Stimulated activated CD4-positive, alpha-beta T cell treated with anti-CD3 and anti-CD28 coated beads, Interleukin-1b, Interleukin-23, amount 100 ng/mL, for 4 hours (primary cell): ENCODE measurements around the gene UBR4.
"Not testable (repeated sequence)": the region's sequence is repeated elsewhere in the genome, so short reads cannot be mapped to it uniquely, and the experiment has no call there.

Experiments used
- DNase-seq, 2 donors: peaks; one replicate each; pipeline ENCODE4 v3.0.0-alpha.2; 2020; ENCODE audit warnings: low read depth in 2 of 2

The UBR4 gene

DNA sequence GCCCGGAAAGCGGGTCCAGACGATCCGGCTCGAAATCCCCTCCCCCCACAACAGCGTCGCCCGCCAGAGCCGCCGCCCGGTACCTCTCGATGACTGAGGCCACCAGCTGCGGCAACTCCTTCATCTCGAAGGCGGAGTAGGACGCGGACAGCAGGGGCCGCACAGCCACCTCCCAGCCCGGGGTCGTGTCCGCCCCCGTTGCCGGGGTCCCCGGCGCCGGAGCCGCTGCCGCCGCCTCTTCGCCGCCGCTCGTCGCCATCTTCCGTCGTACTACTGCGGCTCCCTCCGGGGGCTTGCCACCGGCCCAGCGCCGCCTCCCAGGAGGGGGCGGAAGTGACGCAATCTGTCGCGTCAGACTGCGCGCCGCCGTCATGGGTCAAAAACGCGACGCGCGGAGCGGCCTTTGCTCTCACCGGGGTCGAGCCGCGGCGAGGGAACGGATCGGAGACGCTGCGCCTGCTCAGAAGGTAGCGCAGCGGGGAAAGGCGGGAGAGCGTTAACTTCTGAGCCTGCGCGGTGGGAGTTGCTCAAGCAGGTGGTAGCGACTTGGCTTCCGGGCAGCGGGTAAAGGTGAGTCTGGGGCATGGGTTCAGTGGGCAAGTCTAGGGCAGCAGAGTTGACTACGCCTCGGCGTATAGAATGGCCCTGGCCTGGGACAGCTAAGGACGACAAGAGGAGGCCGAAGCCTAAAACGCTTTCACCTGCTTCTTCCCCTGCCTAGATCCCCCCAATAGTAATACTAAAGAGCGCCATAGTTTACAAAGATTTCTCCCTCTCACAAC lies at the start of gene UBR4:
Gene UBR4 (minus strand): TSS at position 277 of the 782 bp plus-strand sequence. CDS start 18 bp downstream, at position 259.
- peak; percentile 93 to 96 for DNase-seq

DNA sequence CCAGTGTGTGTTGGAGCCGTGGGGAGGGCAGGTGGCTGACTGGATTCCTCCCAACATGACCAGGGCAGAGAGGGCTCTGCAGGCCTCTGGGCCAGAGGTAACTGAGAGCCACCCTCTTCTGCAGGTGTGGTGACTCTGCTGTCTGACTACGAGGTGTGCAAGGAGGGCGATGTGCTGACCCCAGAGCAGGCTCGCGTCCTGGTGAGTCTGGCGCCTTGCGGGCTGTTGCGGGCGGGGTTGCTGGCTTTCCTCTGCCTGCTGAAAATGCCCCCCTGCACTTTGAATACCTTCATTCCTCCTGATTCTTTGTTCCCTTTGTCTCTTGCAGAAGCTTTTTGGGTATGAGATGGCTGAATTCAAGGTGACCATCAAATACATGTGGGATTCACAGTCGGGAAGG lies 48.3 kb upstream of the UBR4 start:
- no peak for DNase-seq

DNA sequence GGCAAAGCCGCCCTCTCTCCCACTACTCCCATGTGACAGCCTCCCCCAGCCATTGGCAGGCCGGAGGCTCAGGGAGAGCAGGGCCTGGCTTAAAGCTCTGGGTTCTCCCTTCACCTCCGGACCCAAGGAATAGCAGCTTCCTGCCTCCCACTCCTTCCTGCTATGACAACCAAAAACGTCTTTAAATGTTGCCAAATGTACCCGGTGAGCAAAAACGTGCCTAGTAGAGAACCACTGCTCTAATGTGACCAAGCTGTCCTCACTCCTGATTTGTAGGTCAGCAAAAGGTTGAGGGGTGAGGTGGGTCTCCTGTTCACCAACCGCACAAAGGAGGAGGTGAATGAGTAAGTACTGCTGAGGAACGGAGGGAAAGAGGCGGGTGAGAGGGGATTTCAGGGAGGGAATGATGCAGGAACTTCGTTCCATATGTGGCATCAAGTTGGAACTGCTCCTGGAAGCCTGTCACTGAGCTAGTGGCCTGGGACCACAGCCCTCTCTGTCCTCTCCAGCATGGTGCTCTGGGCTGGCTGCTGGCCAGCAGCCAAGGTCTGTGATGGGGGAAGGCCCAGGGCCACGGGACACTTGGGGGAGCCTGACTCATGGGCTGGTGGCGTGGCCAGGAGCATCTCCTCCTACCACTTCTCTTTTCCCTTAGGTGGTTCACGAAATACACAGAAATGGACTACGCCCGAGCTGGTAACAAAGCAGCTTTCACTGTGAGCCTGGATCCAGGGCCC lies 47.3 kb upstream of the UBR4 start:
- DNase-seq, result no peak

DNA sequence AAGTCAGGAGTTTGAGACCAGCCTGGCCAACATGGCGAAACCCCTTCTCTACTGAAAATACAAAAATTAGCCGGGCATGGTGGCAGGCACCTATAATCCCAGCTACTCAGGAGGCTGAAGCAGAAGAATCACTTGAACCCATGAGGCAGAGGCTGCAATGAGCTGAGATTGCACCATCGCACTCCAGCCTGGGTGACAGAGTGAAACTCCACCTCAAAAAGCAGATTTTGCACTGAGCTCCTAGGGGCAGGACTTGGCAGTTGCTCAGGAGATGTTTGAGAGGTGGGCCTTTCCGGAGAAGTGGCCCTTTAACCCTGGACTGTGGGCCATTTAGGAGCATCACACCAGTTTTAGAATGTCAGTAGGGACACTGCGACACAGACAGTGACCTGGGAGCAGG lies 46.2 kb upstream of the UBR4 start:
- DNase-seq, result not testable (repeated sequence)

DNA sequence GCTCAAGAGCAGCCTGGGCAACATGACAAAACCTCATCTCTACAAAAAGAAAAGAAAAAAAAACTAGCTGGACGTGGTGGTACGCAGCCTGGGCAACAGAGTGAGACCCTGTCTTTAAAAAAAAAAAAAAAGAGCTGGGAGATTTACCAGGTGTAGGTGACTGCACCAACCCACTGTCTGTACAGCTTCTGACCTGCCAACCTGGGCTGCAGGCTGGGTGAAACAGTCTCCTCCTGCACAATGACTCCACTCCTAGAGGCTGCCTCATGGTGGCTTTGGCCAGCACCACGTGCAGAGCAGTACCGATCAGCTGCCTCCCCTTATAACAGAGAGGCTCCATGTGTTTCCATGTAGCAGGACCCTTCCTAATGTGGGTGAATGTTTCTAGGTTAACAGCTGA lies 45.2 kb upstream of the UBR4 start:
- no peak for DNase-seq

DNA sequence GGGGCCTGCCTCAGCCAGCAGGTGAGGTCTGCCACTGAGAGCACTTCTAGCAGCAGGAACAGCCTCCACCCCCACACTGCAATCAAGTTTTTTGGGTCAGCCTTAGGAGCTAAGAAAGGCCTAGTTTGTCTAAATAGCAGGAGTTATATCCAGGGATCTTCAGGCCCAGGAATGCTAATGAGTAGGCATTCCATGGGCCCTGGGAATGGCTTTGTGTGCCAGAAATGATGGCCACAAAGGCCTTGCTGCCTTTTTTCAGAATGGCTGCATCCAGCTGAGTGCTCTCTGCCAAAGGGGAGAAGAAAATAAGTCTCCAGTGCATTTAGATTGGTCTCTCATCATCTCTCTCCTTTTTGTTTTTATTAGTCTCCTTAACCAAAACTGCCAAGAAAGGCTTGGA lies 44.4 kb upstream of the UBR4 start:
- DNase-seq, result no peak

DNA sequence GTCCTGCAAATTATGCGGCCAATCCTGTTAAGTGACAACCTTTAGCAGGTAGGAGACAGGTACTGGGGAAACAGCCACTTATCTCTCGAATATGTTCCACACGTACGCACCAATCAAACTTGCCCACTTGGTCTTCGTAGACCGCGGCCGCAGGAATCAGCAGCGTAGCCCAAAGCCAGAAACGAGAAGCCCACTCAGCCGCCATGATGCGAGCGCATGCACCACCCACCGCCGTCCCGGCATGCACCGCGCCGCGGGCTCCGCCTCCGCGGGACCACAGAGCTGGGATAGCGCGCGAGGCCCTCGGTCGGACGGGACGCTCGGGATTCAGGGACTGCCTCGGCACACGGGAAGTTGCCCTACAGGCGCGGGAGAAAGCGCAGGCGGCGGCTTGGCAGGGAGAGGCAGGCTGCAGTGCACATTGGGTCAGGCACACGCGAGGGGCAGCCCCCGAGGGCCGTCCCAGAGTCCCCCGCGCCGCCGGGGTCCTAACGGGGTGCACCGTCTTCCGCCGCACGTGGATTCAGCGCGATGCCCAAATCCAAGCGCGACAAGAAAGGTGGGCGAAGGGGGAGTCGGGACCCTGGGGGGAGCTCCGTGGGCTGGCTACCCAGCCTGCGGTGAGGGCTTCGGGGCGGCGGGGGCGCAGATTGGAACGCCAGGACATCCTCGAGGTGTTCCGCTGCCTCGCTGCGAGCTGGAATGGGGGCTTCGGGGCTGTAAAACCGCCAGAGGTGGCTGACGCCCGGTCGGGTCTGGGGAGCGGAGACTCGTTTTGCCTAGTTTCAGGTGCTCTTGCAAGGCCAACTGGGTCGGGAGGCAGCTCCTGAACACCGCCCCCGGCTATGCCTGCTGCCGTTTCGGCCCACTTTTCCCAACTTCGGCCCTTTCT lies 41.5 kb upstream of the UBR4 start, which contains the start of the genes EMC1 and MRTO4:
Gene EMC1 (minus strand): TSS at position 220 of the 892 bp plus-strand sequence. CDS start 15 bp downstream, at position 205.
Gene MRTO4 (plus strand): TSS at position 501 of the 892 bp plus-strand sequence. CDS start 31 bp downstream, at position 532.
- DNase-seq, result peak; percentile 85 to 95

DNA sequence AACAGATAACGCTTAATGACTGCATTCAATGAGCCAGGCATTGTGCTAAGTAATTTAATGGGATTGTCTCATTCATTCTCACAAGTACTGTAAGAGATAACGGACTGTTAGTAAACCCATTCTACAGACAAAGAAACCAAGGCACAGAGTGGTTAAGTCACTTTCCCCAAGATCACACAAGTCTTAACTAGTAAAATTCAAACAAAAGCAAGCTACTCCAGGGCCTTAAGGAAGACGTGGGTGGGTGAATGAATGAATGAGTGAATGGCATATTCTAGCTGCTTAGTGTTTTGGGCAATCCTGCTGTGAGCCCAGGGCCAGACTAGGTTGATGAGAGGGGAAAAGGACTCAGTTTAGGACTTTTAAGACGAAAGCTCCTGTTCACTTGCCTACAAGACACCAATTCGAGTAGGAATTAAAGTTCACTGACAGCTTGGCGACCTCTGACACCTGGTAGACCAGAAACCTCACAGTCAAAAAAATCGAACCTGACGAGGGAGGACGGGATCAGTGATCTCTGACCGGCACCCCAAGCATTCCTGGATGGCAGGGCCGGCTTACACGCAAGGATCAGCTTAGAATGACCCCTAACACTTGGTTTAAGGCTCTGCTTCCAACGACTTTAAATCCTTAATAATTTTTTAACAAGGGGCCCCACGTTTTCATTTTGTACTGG lies 40.7 kb upstream of the UBR4 start:
- no peak for DNase-seq

DNA sequence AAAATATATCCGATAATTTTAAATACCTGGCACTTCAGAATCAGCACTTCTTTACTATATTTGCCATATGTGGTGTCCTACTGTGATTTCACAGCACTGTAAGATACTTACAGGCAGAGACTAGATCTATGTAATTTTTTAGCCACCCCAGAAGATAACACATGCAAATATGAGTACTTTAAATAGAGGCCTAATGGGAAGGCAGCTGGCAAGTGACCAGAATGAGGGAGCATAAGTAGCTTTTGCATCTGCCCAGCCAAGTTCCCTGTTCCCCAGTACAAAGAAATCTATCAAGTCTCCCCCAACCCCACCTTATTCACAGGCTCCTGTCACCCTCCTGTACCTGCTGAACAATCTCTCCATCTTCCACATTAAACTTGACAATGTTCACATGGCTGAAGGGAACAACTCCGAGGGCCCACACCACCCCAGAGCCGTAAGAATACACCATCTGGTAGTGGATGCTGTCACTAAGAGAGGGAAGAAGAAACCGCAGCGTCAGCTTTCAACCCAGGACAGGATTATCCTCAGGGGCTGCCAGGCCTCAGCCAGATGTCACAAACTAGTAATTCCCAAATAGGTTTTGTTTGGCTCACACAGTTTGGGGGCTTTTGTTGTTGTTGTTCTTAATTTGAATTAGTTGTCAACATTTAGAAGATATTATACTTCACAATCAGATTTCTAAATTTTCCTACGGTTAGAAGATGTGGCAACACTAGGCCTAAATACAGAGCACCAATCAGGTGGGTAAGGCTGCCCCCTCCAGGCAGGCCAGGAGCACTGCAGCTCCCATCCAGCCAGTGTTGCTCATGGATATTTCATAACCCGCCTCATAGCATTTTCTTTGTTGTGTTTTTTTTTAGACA lies 30.8 kb upstream of the UBR4 start:
- DNase-seq, result peak; percentile 62 to 68

DNA sequence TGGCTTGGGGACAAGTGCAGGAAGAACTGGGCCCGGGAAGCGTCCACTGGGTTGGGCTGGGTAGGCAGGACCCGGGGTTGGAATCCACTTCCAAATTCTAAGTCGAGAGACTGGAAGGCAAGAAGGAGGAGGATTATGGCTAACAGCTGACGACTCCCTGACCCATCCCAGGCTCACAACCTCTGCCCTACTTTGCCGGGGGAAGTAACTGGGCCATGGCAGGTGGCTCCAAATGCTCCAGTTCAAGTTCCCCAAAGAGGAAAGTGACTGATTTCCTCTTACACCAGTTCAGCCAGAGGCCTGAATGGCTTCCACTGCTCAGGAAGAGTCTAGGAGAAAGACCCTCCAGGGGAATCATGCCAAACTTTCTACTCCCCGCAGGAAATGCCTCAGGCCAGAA lies 29.8 kb upstream of the UBR4 start:
- no peak for DNase-seq

DNA sequence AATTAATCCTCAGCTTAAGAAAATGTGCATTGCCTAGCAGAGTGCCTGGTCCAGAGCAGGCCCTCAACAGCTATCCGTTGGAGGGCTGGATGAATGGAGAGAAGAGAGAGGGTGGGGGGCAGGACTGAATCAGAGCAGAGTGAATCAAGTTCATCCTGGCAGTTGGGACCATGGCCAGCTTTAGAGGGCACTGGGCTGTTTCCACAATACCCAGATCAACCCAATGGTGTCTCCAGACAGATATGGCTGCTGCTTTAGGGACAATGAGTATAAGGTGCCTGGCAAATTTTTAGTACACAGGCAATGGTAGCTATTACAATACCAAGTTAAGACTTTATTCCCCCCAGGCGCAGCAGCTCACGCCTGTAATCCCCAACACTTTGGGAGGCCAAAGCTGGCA lies 24.2 kb upstream of the UBR4 start:
- no peak for DNase-seq

DNA sequence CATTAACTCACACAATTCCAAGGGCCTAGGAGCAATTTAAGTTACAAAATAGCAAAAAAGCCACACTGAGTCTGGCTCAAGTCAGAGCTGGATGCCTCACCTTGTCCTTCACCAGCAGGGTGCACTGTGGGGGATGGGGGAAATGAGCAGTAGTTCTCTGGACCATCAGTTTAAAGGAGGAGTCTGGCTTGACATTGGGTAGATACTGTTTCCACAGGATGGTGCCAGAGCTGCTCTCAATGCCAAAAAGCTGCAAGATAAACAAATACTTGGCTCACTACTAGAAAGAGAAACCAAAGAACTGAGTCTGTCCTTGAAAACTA lies 22.4 kb upstream of the UBR4 start:
- DNase-seq, result no peak

DNA sequence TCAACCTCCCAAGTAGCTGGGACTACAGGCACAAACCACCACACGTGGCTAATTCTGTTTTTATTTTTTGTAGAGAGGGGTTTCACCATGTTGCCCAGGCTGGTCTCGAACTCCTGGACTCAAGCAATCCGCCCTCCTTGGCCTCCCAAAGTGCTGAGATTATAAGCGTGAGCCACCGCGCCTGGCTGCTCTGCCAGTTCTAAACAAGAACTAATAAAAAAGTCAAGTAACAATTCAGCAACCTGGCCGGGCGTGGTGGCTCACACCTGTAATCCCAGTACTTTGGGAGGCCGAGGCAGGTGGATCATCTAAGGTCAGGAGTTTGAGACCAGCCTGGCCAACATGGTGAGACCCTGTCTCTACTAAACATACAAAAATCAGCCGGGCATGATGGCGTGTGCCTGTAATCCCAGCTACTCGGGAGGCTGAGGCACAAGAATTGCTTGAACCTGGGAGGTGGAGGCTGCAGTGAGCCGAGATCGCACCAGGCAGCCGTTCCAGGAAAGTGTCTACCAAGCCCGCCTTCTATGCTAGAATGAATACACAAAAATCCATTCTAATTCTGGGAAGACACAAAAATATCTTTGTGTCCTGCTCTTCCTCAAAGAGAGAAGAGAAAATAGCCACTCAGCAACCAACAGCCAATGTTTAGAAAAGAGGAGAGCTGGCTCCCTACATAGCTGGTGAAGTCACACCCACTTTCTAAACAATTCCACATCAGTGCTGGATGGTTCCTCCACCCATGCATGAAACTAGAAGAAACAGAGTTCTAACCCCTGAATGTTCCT lies 21.9 kb upstream of the UBR4 start:
- DNase-seq, result not testable (repeated sequence)

DNA sequence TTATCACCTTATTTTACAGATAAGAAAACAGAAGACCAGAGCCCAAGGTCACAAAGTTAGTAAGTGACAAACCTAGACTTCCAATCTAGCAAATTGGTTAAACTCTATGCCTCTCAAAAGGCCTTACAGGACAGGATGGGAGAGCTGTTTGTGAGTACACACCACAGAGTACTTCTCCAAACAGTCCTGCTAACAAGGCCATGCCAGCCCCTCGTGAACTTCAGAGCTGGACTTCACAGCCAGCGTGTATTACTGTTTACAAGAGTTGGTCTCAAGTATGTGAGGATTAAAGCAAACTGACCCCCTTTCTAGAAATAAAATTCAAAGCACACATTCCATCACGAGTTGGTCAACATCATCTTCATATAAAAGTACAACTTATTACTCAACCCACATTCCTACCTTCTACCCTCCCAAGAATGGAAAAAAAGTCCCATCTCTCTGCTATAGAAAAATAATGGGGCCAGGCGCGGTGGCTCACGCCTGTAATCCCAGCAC lies 19.8 kb upstream of the UBR4 start:
- DNase-seq, result no peak

DNA sequence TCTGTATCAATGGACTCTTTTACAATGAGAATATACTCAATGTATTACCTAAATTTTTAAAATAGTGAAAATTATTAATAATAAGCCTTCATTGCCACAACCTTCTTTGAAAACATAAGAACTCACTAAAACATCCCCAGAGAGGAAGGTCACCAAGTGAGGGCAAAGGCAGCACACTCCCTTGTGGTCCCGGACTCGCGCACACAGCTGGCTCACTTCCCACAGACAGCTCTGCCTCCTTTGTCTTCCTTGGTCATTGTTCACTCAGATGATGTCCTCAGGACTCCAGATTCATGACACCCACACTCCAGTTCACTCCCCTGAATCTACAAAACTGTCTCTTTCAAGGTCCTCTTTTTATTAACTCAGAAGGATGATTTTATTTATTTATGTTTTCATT lies 19.2 kb upstream of the UBR4 start:
- no peak for DNase-seq

DNA sequence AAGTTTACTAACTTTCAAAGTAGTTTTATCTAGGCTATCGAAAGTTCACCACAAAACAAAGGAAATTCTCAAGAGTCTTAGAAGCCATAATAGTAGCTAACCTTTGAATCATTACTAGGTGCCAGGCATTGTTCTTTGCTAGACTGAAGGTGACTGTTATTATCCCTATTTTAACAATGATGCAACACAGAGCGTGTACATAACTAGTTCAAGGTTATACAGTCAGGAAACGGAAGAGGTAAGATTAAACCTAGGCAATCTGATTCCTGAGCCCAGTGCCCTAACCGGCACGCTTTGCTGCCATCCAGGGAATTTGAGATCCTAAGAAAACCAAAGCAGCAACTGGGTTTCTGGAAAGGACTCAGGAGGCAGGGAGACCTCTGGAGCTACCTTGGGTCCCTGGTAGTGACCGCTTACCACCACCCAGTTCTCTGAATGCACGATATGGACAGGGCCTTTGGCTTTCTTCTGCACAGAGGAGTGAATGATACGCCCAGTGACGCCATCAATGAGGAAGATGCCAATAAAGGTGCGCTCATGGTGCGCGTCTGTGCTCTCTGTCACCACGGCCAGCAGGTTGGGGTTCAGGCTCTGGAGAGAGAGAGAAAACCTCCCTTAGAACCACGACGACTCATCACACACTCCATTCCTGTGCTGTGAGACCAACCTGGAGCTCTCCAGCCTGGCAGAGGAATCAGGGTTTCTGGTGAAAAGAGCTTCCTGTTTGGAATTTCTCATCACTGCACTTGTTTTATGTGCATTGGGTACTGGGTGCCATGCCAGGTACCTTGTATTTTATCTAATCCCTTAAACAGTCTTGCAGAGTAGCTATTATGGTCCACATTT lies 13.1 kb upstream of the UBR4 start:
- no peak for DNase-seq

DNA sequence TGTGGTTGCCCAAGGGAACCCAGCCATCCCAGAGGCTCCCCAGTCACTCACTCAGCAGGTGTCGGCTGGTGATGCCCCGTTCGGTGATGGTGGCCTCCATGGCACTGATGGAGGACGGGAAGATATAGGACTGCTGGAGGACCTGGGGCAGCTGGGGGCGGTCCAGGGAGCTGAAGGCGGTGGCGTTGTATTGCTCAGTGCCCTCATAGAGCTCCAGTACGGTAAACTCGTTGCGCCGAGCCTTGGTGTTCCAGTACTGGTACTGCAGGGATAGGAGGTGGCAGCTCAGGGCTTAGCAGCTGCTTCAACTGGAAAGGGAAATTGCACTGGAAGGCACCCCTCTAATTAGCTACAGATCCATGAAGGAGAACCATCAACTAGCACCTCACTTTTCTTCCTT lies 12.5 kb upstream of the UBR4 start:
- no peak for DNase-seq

DNA sequence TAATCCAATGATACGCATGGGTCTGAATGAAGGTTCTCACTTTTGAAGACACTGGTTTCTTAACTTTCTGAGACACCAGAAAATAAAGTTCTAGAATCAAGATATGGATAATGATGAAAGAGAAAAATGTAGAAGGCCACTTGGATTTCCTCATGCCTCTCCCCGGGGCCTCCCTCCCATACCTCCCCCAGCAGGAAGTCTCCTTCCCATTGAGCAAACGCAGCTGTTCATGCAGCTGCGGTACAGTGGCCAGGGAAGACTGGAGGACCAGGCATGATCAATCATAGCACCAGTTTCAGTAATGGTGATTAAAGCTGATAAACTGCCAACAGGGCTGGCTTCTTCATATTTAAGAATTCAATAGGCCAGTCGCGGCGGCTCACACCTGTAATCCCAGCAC lies 10.9 kb upstream of the UBR4 start:
- no peak for DNase-seq
